IPS DF 19.7 (cell line): Measurements from ENCODE around the gene BMPR1B.
A peak's percentile ranks its signal among the peaks of the same experiment; 100 is the strongest.

Experiments
- DNase-seq: peaks from one replicate; pipeline ENCODE4 v3.0.0-alpha.2; 2013; ENCODE audit warnings: low read depth, low spot score

Gene BMPR1B

GRCh38 chr4:94912606-94913005 is 154.9 kb downstream of the BMPR1B start:
- no peak for DNase-seq

GRCh38 chr4:94913316-94913715 is 155.6 kb downstream of the BMPR1B start:
- DNase-seq: no peak

GRCh38 chr4:94917146-94917545 is 159.4 kb downstream of the BMPR1B start:
- DNase-seq: no peak

- no peak for DNase-seq
Observed at GRCh38 chr4:94918543-94918942, 160.8 kb downstream of the BMPR1B start.

GRCh38 chr4:94920369-94920768 is 162.6 kb downstream of the BMPR1B start:
- DNase-seq: no peak

GRCh38 chr4:94924566-94924965 is 166.8 kb downstream of the BMPR1B start:
- DNase-seq: no peak

GRCh38 chr4:94925764-94926347 is 168.1 kb downstream of the BMPR1B start:
- no peak for DNase-seq

GRCh38 chr4:94926936-94927335 is 169.2 kb downstream of the BMPR1B start:
- DNase-seq: no peak

- DNase-seq: no peak
Observed at GRCh38 chr4:94927696-94928095, 169.9 kb downstream of the BMPR1B start.

GRCh38 chr4:94929696-94930095 is 171.9 kb downstream of the BMPR1B start:
- no peak for DNase-seq

- DNase-seq: no peak
Observed at GRCh38 chr4:94931626-94932025, 173.9 kb downstream of the BMPR1B start.

GRCh38 chr4:94932366-94932765 is 174.6 kb downstream of the BMPR1B start:
- no peak for DNase-seq

GRCh38 chr4:94933799-94934198 is 176.0 kb downstream of the BMPR1B start:
- no peak for DNase-seq

- DNase-seq: no peak
Observed at GRCh38 chr4:94934201-94934600, 176.4 kb downstream of the BMPR1B start.

GRCh38 chr4:94934864-94935263 is 177.1 kb downstream of the BMPR1B start:
- no peak for DNase-seq

GRCh38 chr4:94936854-94937253 is 179.1 kb downstream of the BMPR1B start:
- DNase-seq: no peak

- DNase-seq: no peak
Observed at GRCh38 chr4:94939791-94940519, 182.2 kb downstream of the BMPR1B start.

- DNase-seq: no peak
Observed at GRCh38 chr4:94940520-94940908, 182.8 kb downstream of the BMPR1B start.

- DNase-seq: no peak
Observed at GRCh38 chr4:94941706-94942105, 184.0 kb downstream of the BMPR1B start.

GRCh38 chr4:94944726-94945125 is 187.0 kb downstream of the BMPR1B start:
- no peak for DNase-seq

GRCh38 chr4:94947681-94948108 is 189.9 kb downstream of the BMPR1B start:
- DNase-seq: no peak

- DNase-seq: no peak
Observed at GRCh38 chr4:94954251-94954650, 196.5 kb downstream of the BMPR1B start.

GRCh38 chr4:94957030-94957429 is 199.3 kb downstream of the BMPR1B start:
- DNase-seq: peak; percentile 12
